HG02938 (cell line): Measurements from ENCODE around the gene ZNF337.
"Not testable (repeated sequence)": the region's sequence is repeated elsewhere in the genome, so short reads cannot be mapped to it uniquely, and the experiment has no call there.

ENCODE experiments used
- ATAC-seq: cut with Tn5 transposase; IDR thresholded peaks from one replicate; pipeline ENCODE4 v1.9.1; 2021; ENCODE audit warnings: mild to moderate bottlenecking, moderate library complexity; ENCODE audit not compliant: unreplicated experiment

Gene ZNF337

DNA sequence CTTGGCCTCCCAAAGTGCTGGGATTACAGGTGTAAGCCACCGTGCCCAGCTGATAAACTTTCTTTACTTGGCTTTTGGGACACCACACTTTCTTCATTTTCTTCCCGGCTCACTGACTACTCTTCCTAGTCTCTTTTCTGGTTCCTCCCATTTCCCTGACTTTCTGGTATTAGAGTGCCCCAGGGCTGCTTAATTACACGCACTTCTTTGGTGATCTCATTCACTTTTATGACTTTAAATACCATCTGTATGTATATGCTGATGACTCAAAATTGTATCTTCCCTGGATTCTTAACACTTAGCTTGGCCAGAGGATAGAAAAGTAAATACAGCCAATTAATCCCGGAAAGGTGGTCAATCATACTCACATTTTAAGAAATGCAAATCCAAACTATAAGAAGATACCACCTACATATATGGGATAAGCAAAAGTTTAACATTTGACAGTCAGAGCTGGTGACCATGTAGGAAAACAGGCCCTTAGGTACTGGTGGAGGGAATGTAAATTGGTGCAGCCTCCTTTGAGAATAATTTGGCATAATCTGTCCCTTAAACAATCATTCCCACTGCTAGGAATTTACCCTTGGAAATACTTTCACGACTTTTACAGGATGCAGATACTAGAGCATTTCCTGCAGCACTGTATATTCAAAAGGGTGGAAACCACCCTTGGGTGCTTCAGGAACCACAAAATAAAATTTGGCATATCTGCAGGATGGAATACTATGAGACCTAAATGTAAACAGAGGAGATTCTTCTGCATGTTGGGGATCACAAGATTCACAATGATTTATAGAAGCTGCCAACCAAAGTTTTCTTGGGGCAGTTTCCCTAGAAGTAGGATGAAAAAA is 63.5 kb downstream of the ZNF337 start:
- no peak for ATAC-seq

DNA sequence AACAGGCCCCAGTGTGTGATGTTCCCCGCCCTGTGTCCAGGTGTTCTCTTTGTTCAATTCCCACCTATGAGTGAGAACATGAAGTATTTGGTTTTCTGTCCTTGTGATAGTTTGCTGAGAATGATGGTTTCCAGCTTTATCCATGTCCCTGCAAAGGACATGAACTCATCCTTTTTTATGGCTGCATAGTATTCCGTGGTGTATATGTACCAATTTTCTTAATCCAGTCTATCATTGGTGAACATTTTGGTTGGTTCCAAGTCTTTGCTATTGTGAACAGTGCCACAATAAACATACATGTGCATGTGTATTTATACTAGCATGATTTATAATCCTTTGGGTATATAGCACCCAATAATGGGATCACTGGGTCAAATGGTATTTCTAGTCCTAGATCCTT is 66.0 kb downstream of the ZNF337 start:
- not testable (repeated sequence) for ATAC-seq

DNA sequence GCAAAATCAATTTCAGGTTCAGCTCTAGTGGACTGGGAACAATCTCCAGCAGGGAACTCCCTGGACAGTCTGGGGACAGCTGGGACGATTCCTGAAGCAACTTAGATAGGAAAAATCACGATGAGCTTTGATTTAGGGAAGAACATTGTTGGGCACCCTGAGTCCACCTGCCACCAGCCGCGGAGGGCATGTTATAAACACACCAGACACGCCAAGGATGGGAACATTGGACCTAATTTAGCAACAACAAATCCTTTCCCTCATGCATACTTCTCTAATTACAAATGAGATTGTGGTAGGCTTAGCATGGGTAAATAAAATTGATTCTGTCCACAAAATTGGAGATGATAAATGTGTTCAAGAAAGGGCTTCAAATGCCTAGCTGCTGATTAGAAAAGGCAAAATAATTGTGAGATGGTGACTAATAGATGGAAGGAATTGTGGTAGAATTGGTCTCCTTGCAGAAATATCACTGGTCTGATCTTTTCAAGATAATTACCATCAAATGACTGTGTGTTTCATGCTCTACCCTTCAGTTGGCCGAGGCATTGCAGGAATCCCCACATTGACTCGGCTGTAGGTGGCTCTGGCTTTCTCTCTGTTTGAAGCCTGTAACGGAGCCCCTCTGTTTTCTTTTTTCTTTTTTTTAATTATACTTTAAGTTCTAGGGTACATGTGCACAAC is 66.7 kb downstream of the ZNF337 start:
- ATAC-seq = no peak

DNA sequence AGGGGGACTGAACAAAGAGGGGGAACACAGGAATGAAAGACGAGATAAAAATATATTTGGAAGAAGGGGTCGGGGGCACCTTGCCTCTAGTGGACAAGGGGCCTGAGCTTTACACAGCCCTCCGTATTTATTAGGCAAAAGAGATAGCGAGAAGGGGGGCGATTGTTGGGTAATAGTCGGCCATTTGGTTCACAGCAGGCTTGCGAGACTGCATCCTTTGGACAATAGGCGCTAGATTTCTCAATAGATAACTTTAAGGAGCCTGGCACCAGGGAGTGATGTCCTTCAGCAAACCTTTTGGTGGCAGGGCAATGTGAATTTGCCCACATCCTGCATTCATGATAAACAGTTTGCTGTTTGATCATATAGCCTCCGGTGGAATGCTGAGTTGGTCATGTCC is 69.9 kb downstream of the ZNF337 start:
- ATAC-seq = no peak

DNA sequence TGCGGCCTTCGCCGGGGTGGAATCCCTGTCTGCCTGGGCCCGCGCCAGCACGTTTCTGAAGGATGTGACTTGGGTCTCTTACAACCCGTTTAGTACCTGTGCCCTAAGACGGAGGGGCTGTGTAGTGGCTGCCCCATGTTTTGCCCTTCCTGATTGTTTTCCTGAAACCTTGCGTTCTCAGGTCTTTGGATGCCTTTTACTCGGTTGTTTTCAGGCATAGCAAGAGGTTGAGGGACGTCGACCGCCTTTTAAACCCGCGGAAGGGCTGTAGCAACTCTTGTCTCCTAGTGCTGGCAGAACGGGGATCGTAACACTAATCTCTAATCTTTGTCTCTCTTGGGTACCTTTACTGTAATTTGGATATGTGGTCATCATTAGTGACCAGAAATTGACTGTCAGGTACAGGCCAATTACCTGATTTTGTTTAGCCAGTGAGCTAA is 72.1 kb downstream of the ZNF337 start:
- ATAC-seq = no peak
